ENCODE data around the gene FLNA. TPM values are rescaled to one million over a fixed set of nuclear protein-coding genes. Genes with fewer than 3 reads are reported as not detected.

The FLNA gene
- total and polyA plus RNA-seq, 2 donors (not counting 3 experiments of a cell fraction or from before 2014, with no cell fraction given), result 658 to 1,474 TPM

- H3K9me3 ChIP-seq (replicated peaks; ENCODE audit: control insufficient read depth, insufficient read depth, low read length), result no peaks in the 10 kb centered on the region
- BruUV-seq (replicated peaks), result no TSS peak
- H3K79me2 ChIP-seq (ENCODE audit: control insufficient read depth, insufficient read depth, low read length), result peaks cover 43% of the 10 kb centered on the region
- H3K9ac ChIP-seq (replicated peaks; ENCODE audit: extremely low read depth, insufficient read depth, low read length), result peak overlapping the region; percentile 6
- peak overlapping the region in 1 of 3 experiments; percentile 52 for H3K4me3 ChIP-seq (replicated peaks in 1 of 3; ENCODE audit: insufficient read depth in 1 of 3, low read depth in 1 of 3, low read length in 3 of 3)
- CTCF ChIA-PET, result no interaction called here
- H3K4me1 ChIP-seq (ENCODE audit: control insufficient read depth, extremely low read depth, insufficient read depth, low read length), result peaks cover 30% of the 10 kb centered on the region
- no peak for DNase-seq (ENCODE audit: low read depth, low spot score)
- POLR2A ChIA-PET, result no interaction called here
- H3K36me3 ChIP-seq (ENCODE audit: control insufficient read depth in 2 of 2, extremely low read depth in 1 of 2, insufficient read depth in 2 of 2, low read length in 2 of 2), result peaks cover 9% of the 10 kb centered on the region in 2 experiments
- no peaks in the 10 kb centered on the region for H3K27me3 ChIP-seq (ENCODE audit: control insufficient read depth in 2 of 2, insufficient read depth in 2 of 2, low read length in 2 of 2)
- H4K20me1 ChIP-seq (replicated peaks; ENCODE audit: control insufficient read depth, extremely low read depth, insufficient read depth, low read length), result no peaks in the 10 kb centered on the region
- peak overlapping the region; percentile 71 for H3K4me2 ChIP-seq (ENCODE audit: insufficient read depth, low read length)
- dilution Hi-C loops (cut with MboI; ENCODE audit: extremely low pct_ligation_motif_present, low sequenced_read_pairs) (no loop called here), intact Hi-C loops (cut with micrococcal nuclease) (loop anchor here (5.0 kb wide), 1 partner anchor 35 kb away; the partner anchor contains the start of gene DNASE1L1)
- no peak for FAIRE-seq
- TF ChIP-seq POLR2AphosphoS5 (IDR thresholded peaks at IDR 0.05; ENCODE audit: insufficient read depth, low read depth, low read length), result no peak
- no peak for TF ChIP-seq EZH2 (IDR thresholded peaks at IDR 0.05; ENCODE audit: borderline replicate concordance, low read depth, low read length, severe bottlenecking)
- TF ChIP-seq FOS (IDR thresholded peaks at IDR 0.05; ENCODE audit: borderline replicate concordance, insufficient read depth, low read length), result no peak
- no peak for TF ChIP-seq CTCF (IDR thresholded peaks at IDR 0.05; ENCODE audit: extremely low read depth in 1 of 2, insufficient read depth in 1 of 2, low read depth in 1 of 2, low read length in 2 of 2)
- no peak for TF ChIP-seq JUN (IDR thresholded peaks at IDR 0.05; ENCODE audit: borderline replicate concordance, insufficient read depth, insufficient read length, low read depth)
- TF ChIP-seq MAX (IDR thresholded peaks at IDR 0.05; ENCODE audit: insufficient read depth, insufficient read length), result no peak
- no peak for TF ChIP-seq GATA2 (IDR thresholded peaks at IDR 0.05; ENCODE audit: insufficient read depth, insufficient read length, low read depth, low read length)
- TF ChIP-seq POLR2A (IDR thresholded peaks at IDR 0.05; ENCODE audit: low read depth, low read length), result no peak
- TF ChIP-seq MYC (IDR thresholded peaks at IDR 0.05; ENCODE audit: low read depth, low read length), result no peak
- no peaks in the 10 kb centered on the region for H3K9me1 ChIP-seq (replicated peaks; ENCODE audit: control insufficient read depth, extremely low read depth, insufficient read depth, low read length)
- no peak overlapping the region for H2AFZ ChIP-seq (ENCODE audit: low read depth, low read length)
- no peak overlapping the region for H3K27ac ChIP-seq (ENCODE audit: insufficient read depth, low read depth, low read length)
Observed at GRCh38 chrX:154371789-154372300, 2.6 kb downstream of the FLNA start.
